GM06990 (cell line): Measurements from ENCODE around the gene SYNE1.

Experiments
- DNase-seq: peaks from one replicate; pipeline ENCODE4 v3.0.0-alpha.2; 2011; ENCODE audit not compliant: insufficient read length; ENCODE audit errors: extremely low read depth
- H3K27me3 ChIP-seq: replicated peaks from 2 replicates; pipeline ENCODE4 v1.6.0; 2011; ENCODE audit warnings: low read length; ENCODE audit not compliant: control insufficient read depth, insufficient read depth
- H3K36me3 ChIP-seq: 2 replicates; pipeline ENCODE4 v1.5.1; 2011; ENCODE audit warnings: low read length; ENCODE audit not compliant: control insufficient read depth, insufficient read depth
- H3K4me3 ChIP-seq: replicated peaks from 2 replicates; pipeline ENCODE4 v1.5.1; 2011; ENCODE audit warnings: low read depth, mild to moderate bottlenecking, control low read depth, low read length
- TF ChIP-seq, protein P1 (sequence below): IDR thresholded peaks from 2 replicates; pipeline ENCODE4 v1.5.1; 2011; ENCODE audit warnings: low read length, control low read depth, mild to moderate bottlenecking, inconsistent platforms; ENCODE audit not compliant: insufficient read depth, poor library complexity, severe bottlenecking

The SYNE1 gene

GRCh38 chr6:152209211-152209610 is 428.0 kb downstream of the SYNE1 start:
- no peak overlapping the region for H3K4me3 ChIP-seq
- TF ChIP-seq, protein P1, sequence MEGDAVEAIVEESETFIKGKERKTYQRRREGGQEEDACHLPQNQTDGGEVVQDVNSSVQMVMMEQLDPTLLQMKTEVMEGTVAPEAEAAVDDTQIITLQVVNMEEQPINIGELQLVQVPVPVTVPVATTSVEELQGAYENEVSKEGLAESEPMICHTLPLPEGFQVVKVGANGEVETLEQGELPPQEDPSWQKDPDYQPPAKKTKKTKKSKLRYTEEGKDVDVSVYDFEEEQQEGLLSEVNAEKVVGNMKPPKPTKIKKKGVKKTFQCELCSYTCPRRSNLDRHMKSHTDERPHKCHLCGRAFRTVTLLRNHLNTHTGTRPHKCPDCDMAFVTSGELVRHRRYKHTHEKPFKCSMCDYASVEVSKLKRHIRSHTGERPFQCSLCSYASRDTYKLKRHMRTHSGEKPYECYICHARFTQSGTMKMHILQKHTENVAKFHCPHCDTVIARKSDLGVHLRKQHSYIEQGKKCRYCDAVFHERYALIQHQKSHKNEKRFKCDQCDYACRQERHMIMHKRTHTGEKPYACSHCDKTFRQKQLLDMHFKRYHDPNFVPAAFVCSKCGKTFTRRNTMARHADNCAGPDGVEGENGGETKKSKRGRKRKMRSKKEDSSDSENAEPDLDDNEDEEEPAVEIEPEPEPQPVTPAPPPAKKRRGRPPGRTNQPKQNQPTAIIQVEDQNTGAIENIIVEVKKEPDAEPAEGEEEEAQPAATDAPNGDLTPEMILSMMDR, result no peak
- no peak for DNase-seq
- no peaks in the 10 kb centered on the region for H3K27me3 ChIP-seq
- peaks cover 2% of the 10 kb centered on the region; the same call in 1 of the 2 replicates for H3K36me3 ChIP-seq

DNA sequence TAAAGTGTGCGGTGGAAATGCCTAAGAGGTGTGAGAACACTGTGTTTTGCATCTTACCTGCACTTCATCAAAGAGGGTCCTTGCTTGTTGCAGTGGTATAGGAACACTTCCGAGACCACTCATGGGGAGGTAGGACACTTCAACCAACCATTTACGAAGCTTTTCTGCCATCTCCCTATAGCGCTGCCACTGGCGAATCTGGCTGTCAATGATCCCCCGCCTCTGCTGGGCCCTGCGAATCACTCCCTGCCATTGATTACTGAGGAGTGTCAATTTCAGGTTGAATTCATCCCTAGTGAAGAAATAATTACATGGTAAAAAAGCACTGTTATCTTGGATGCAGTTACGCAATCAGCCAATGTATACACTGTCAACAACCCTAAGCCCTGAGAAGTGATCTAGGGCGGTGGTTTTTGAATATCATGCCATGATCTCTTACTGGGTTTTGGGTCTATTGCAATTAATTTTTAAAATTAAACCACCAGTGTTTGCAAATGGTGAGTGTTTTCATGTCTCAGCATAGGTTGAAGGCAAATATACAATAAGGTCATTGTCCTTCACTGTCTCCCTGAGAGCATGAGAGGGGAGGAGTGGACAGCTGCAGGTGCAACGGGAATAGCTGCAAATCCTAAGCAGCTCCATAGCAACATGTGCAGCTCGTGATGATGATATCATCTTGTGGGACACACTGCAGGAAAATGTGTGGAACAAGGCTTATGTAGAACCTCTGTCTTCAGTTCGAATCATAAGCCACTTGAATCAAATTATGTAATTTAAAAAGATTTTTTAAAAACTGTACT is 429.0 kb downstream of the SYNE1 start:
- Histone ChIP-seq H3K27me3 (no peaks in the 10 kb centered on the region), H3K4me3 (no peak overlapping the region), H3K36me3 (peaks cover 2% of the 10 kb centered on the region; the same call in 1 of the 2 replicates)
- no peak for DNase-seq
- TF ChIP-seq, protein P1, result no peak

DNA sequence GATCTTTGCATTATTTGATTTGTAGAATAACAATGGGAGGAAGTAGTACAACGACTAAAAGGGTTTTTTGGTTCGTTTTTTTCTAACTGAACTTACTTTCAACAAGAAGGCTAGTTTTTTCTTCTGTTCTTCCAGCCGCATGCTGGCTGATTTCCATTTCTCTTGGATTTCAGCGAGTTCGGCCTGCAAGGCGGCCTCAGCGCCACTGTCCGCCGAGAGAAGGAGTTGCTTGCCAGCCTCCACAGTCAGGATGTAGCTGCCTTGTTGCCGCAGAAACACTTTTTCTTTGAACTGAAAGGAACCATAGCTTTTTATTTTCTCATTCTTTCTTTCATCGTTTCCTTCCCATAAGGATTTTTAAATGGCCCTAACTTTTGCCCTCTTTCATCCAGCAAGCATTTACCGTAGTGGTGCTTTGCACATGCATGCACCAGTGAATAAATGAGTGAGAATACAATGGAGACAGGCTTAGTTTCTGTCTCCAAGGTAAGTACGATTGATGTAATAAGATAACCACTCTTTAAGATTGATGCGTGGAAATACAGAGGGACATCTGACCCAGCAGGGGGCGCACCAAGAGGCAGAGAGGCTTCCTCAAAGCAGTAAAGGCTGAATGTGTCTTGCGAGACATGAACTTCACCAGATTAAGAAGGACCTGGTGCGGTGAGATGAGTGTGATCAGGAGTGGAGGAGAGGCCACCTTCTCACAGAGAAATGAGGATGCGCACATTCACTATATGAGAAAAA is 430.9 kb downstream of the SYNE1 start:
- Histone ChIP-seq H3K27me3 (no peaks in the 10 kb centered on the region), H3K4me3 (no peak overlapping the region), H3K36me3 (peaks cover 2% of the 10 kb centered on the region; the same call in 1 of the 2 replicates)
- DNase-seq, result no peak
- TF ChIP-seq, protein P1, result peak; percentile 49

DNA sequence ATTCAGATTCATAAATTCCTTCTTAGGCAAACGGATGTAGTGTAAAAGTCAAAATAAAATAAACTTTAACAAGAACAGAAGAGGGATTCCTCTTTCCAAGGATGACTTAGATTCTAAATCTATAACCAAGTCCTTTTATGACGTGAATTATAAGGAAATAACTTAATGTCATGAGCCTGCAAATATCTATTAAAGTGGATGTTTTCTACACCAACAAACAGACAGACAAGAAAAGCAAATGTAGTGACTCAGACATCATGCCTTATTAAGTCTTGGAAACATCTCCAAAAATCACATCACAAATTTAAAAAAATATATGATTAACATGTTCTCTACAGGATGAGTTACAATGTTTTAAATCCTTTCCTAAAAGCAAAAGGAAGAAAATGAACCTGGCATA is 432.6 kb downstream of the SYNE1 start:
- no peaks in the 10 kb centered on the region for H3K27me3 ChIP-seq
- TF ChIP-seq, protein P1, result no peak
- H3K4me3 ChIP-seq, result no peak overlapping the region
- no peak for DNase-seq
- H3K36me3 ChIP-seq, result peaks cover 2% of the 10 kb centered on the region; the same call in 1 of the 2 replicates

GRCh38 chr6:152201120-152201519 is 436.0 kb downstream of the SYNE1 start:
- no peak for DNase-seq
- Histone ChIP-seq H3K27me3 (no peaks in the 10 kb centered on the region), H3K4me3 (no peak overlapping the region), H3K36me3 (peaks cover 4% of the 10 kb centered on the region)
- TF ChIP-seq, protein P1, result no peak
